K562 (cell line): ENCODE measurements around the gene ITGA6. TPM values are rescaled to one million over a fixed set of nuclear protein-coding genes. Genes with fewer than 3 reads are reported as not detected.

Experiments
- ATAC-seq: fragments of 200-7000 bp; cut with Tn5 transposase; 3 replicates; pipeline ENCODE4 v1.9.1; 2020; ENCODE audit warnings: moderate library complexity
- BruUV-seq: library from RNA; stranded (reverse); fragments of 400-500 nt; replicated peaks from 2 replicates; lab custom pipeline; 2021; lab: Mats Ljungman, UMichigan
- CTCF ChIA-PET: fragments of 300-600 bp; formaldehyde crosslinking; extraction: SDS; loops from one replicate; lab custom pipeline; 2021; ENCODE audit warnings: low intra/inter-chr PET ratio; lab: Yijun Ruan, JAX
- POLR2A ChIA-PET: fragments of 300-600, 350-650 bp; sonication (Branson Sonifier 250); formaldehyde crosslinking; extraction: SDS; loops from one replicate; lab custom pipeline; 2021; ENCODE audit warnings: antibody characterized with exemption, inconsistent platforms; lab: Yijun Ruan, JAX
- DNase-seq, 4 experiments: peaks; one replicate each; pipeline versions ENCODE4 v3.0.0 to v3.0.0-alpha.2; 2011 to 2018; ENCODE audit warnings: low spot score in 3 of 4, mixed read lengths in 3 of 4; ENCODE audit errors: extremely low read depth in 1 of 4
- FAIRE-seq: peaks from 2 replicates; lab custom pipeline; 2011; peaks lifted over from hg19 to GRCh38; lab: Jason Lieb, UNC
- H2AFZ ChIP-seq: 2 replicates; pipeline ENCODE4 v1.6.0; 2011; ENCODE audit warnings: low read depth, low read length, control low read depth, inconsistent platforms
- H3K27ac ChIP-seq: fragments of 200-600 bp; 3 replicates; pipeline ENCODE4 v1.8.0; 2011; ENCODE audit warnings: low read depth, mild to moderate bottlenecking, control low read depth, inconsistent platforms, low read length, moderate library complexity, mixed read lengths; ENCODE audit errors: extremely low read depth
- H3K27me3 ChIP-seq, 2 experiments: fragments of 300-600 bp in 1 of 2; 2 replicates in 1 of 2; 3 replicates in 1 of 2; pipeline versions ENCODE4 v1.6.0 to v1.8.0; 2011; ENCODE audit warnings: inconsistent platforms in 2 of 2, low read length in 2 of 2, mild to moderate bottlenecking in 1 of 2, mixed read lengths in 1 of 2, moderate library complexity in 1 of 2; ENCODE audit not compliant: control insufficient read depth in 2 of 2, insufficient read depth in 2 of 2
- H3K36me3 ChIP-seq: fragments of 300-600 bp; 3 replicates; pipeline ENCODE4 v1.8.0; 2011; ENCODE audit warnings: mild to moderate bottlenecking, low read length, inconsistent platforms; ENCODE audit not compliant: control insufficient read depth, insufficient read depth
- H3K4me1 ChIP-seq, 2 experiments: fragments of 200-600 bp in 1 of 2; replicated peaks in 1 of 2; 2 replicates in 1 of 2; 3 replicates in 1 of 2; pipeline versions ENCODE4 v1.5.1 to v1.8.0; 2011; ENCODE audit warnings: inconsistent platforms in 2 of 2, low read length in 2 of 2, mild to moderate bottlenecking in 1 of 2, mixed read lengths in 1 of 2, moderate library complexity in 1 of 2; ENCODE audit not compliant: control insufficient read depth in 2 of 2, insufficient read depth in 2 of 2
- H3K4me2 ChIP-seq: 2 replicates; pipeline ENCODE4 v1.6.1; 2011; ENCODE audit warnings: low read length, control low read depth, inconsistent platforms, mixed read lengths; ENCODE audit not compliant: insufficient read depth
- H3K4me3 ChIP-seq: fragments of 200-600 bp; sonication (generic), shearing (Covaris generic); 2 replicates; pipeline ENCODE4 v1.5.1; 2016; ENCODE audit warnings: control low read depth, inconsistent platforms
- H3K79me2 ChIP-seq: fragments of 200-600 bp; 3 replicates; pipeline ENCODE4 v1.8.0; 2011; ENCODE audit warnings: low read length, inconsistent platforms; ENCODE audit not compliant: control insufficient read depth, insufficient read depth
- H3K9ac ChIP-seq, 2 experiments: 2 replicates each; pipeline versions ENCODE4 v1.6.0 to v1.6.1; 2011; ENCODE audit warnings: low read depth in 2 of 2, low read length in 2 of 2, control low read depth in 1 of 2, inconsistent platforms in 1 of 2, mild to moderate bottlenecking in 1 of 2, mixed read lengths in 1 of 2; ENCODE audit not compliant: insufficient read depth in 1 of 2
- H3K9me1 ChIP-seq: one replicate; pipeline ENCODE4 v1.6.0; 2011; ENCODE audit warnings: inconsistent platforms, mild to moderate bottlenecking, low read length, moderate library complexity; ENCODE audit not compliant: control insufficient read depth, insufficient read depth
- H3K9me3 ChIP-seq: replicated peaks from 2 replicates; pipeline ENCODE4 v1.5.1; 2011; ENCODE audit warnings: low read depth, low read length, inconsistent platforms; ENCODE audit not compliant: control insufficient read depth, insufficient read depth
- H4K20me1 ChIP-seq: replicated peaks from 2 replicates; pipeline ENCODE4 v1.6.1; 2011; ENCODE audit warnings: low read length, inconsistent platforms, mixed read lengths; ENCODE audit not compliant: control insufficient read depth, insufficient read depth
- JUN ChIP-seq, 2 experiments: sonication (generic) in 1 of 2; formaldehyde crosslinking in 1 of 2; IDR thresholded peaks; 2 replicates each; pipeline versions ENCODE4 v1.6.1 to v1.8.0; 2012 to 2022; ENCODE audit warnings: borderline replicate concordance in 2 of 2, mild to moderate bottlenecking in 2 of 2, improper control_type of control experiment in 1 of 2, low read depth in 1 of 2, low read length in 1 of 2, missing genetic modification reagents in 1 of 2
- NFIC ChIP-seq: fragments of 450-650 bp; IDR thresholded peaks from 2 replicates; pipeline ENCODE4 v1.6.1; 2017; ENCODE audit warnings: mild to moderate bottlenecking, inconsistent platforms
- TRIM25 ChIP-seq: fragments of 450-650 bp; IDR thresholded peaks from 2 replicates; pipeline ENCODE4 v1.7.0; 2016; ENCODE audit warnings: borderline replicate concordance
- WGBS: fragments of 100-300 bp; shearing (Covaris generic); methylation state at CpG from one replicate; pipeline ENCODE4 v1.1.6; 2016; ENCODE audit warnings: low coverage, mixed read lengths; ENCODE audit not compliant: insufficient coverage; ENCODE audit errors: missing lambda C conversion rate; 5-methylcytosine and 5-hydroxymethylcytosine counted together
- in situ Hi-C: fragments of 300-500 bp; cut with MboI; formaldehyde crosslinking; loops from 4 replicates; pipeline ENCODE4 v1.15.0; 2018; ENCODE audit warnings: inconsistent platforms, mixed read lengths
- intact Hi-C: fragments of 100-400 bp; cut with micrococcal nuclease; formaldehyde crosslinking; loops from 2 replicates; pipeline ENCODE4 v1.14.2; 2022
- polyA plus RNA-seq, 8 experiments: library from polyadenylated mRNA; depleted of rRNA in 4 of 8; stranded (reverse) in 5 of 8; unstranded in 3 of 8; fragments of >200 nt; fragmentation: Nextera tagmentation in 2 of 8; fragmentation: Illumina TruSeq in 1 of 8; extraction: Ambion mirVana in 2 of 8; extraction: Trizol in 1 of 8; gene quantifications; 2 replicates each; pipeline versions ENCODE4 v1.2.1 to v1.2.3, GENCODE V29; 2011 to 2014; ENCODE audit warnings: inconsistent platforms in 1 of 8, missing spikeins in 1 of 8
- total RNA-seq, 7 experiments: library from RNA; depleted of rRNA in 6 of 7; stranded (reverse); fragments of >200 nt in 6 of 7; fragmentation: Illumina TruSeq in 2 of 7; extraction: Trizol in 2 of 7; gene quantifications; 2 replicates each; pipeline versions ENCODE4 v1.2.1 to v1.2.3, GENCODE V29; 2011 to 2021; ENCODE audit warnings: low replicate concordance in 1 of 7

The ITGA6 gene
- total and polyA plus RNA-seq, 9 of the 15 experiments (the other 6 are each of a cell fraction or from before 2014, with no cell fraction given): 0.01 to 0.29 (median 0.05) TPM; not detected in 5

- DNase-seq: peak in 1 of 4 experiments; percentile 19
- H3K4me3 ChIP-seq: no peak overlapping the region
- no peak overlapping the region for H2AFZ ChIP-seq
- H3K27me3 ChIP-seq: peaks cover 43 to 68% of the 10 kb centered on the region in 2 experiments
- H3K9ac ChIP-seq: no peak overlapping the region
- CTCF ChIA-PET: no interaction called here
- H3K4me1 ChIP-seq: peaks cover 0 to 16% of the 10 kb centered on the region in 2 experiments; a peak in 2 of 5 replicates
- in situ Hi-C loops: no loop called here
- no peaks in the 10 kb centered on the region for H3K9me1 ChIP-seq
- no TSS peak for BruUV-seq
- H3K9me3 ChIP-seq: no peaks in the 10 kb centered on the region
- H3K79me2 ChIP-seq: no peaks in the 10 kb centered on the region
- POLR2A ChIA-PET: interaction anchor here (0.6 kb wide), 1 partner anchor 196 kb away, joined by 4 read pairs; no protein-coding TSS in a partner anchor
- no peaks in the 10 kb centered on the region for H4K20me1 ChIP-seq
- ATAC-seq: no peak
- H3K27ac ChIP-seq: no peak overlapping the region
- 4% methylated on average over 3 of the region's 3 CpGs for WGBS
- FAIRE-seq: no peak
- TF ChIP-seq NFIC (0 out of 2 replicates have a peak, but pooled peaks have one; percentile 8), JUN (IDR thresholded peaks at IDR 0.05; ENCODE audit: borderline replicate concordance, low read depth, low read length) (no peak), JUN (CRISPR knock-in tag; IDR thresholded peaks at IDR 0.05; ENCODE audit: borderline replicate concordance) (no peak), TRIM25 (no peak)
- TF ChIP-seq, all 486 proteins: peak for 1
- no peaks in the 10 kb centered on the region for H3K36me3 ChIP-seq
- intact Hi-C loops: no loop called here
- H3K4me2 ChIP-seq: no peak overlapping the region
These were observed 3.3 kb downstream of the ITGA6 start for GRCh38 chr2:172430678-172431077.
